HepG2 (cell line): ENCODE data around the gene BICRAL. TPM values are rescaled to one million over a fixed set of nuclear protein-coding genes. Genes with fewer than 3 reads are reported as not detected.
A peak's percentile ranks its signal among the peaks of the same experiment; 100 is the strongest.

Experiments
- GPN1 ChIP-seq: sonication (generic); formaldehyde crosslinking; IDR thresholded peaks from 2 replicates; pipeline ENCODE4 v1.5.1; 2020; ENCODE audit warnings: missing genetic modification reagents, borderline replicate concordance
- HOXA7 ChIP-seq: sonication (generic); formaldehyde crosslinking; IDR thresholded peaks from 2 replicates; pipeline ENCODE4 v1.8.1; 2022; ENCODE audit warnings: mild to moderate bottlenecking, missing genetic modification reagents, moderate library complexity
- IRF2 ChIP-seq: IDR thresholded peaks from 2 replicates; pipeline ENCODE4 v1.6.1; 2018; ENCODE audit warnings: missing genetic modification reagents, missing compliant biosample characterization
- MAFK ChIP-seq, 2 experiments: IDR thresholded peaks in 1 of 2; conservative IDR thresholded peaks in 1 of 2; 2 replicates each; pipeline ENCODE4 v1.6.1; 2011; ENCODE audit warnings: improper control_type of control experiment in 2 of 2, low read length in 2 of 2
- NR2C2 ChIP-seq: sonication (generic); formaldehyde crosslinking; IDR thresholded peaks from 2 replicates; pipeline ENCODE4 v1.4.0; 2020; ENCODE audit warnings: missing genetic modification reagents, mild to moderate bottlenecking, moderate library complexity, borderline replicate concordance
- NR2F2 ChIP-seq: IDR thresholded peaks from 2 replicates; pipeline ENCODE4 v1.6.1; 2012; ENCODE audit warnings: low read depth, inconsistent platforms, borderline replicate concordance
- POLR2A ChIP-seq, 2 experiments: IDR thresholded peaks; 2 replicates each; pipeline ENCODE4 v1.6.1; 2011; ENCODE audit warnings: low read depth in 2 of 2, low read length in 2 of 2, mild to moderate bottlenecking in 1 of 2, moderate library complexity in 1 of 2; ENCODE audit not compliant: insufficient read depth in 1 of 2
- PRPF4 ChIP-seq: fragments of 200-400 bp; formaldehyde crosslinking; IDR thresholded peaks from 2 replicates; pipeline ENCODE4 v1.6.1; 2016; ENCODE audit warnings: low read length, low read depth; ENCODE audit not compliant: poor library complexity, severe bottlenecking
- RARG ChIP-seq: sonication (generic); formaldehyde crosslinking; IDR thresholded peaks from 2 replicates; pipeline ENCODE4 v1.4.0; 2020; ENCODE audit warnings: low read depth, mild to moderate bottlenecking, missing genetic modification reagents
- RCOR2 ChIP-seq: IDR thresholded peaks from 2 replicates; pipeline ENCODE4 v1.6.1; 2016; ENCODE audit warnings: missing biosample characterization, missing genetic modification reagents
- TEAD3 ChIP-seq: optimal IDR thresholded peaks from 2 replicates; pipeline ENCODE3; 2016; ENCODE audit warnings: borderline replicate concordance
- TRAFD1 ChIP-seq: sonication (generic); formaldehyde crosslinking; IDR thresholded peaks from 2 replicates; pipeline ENCODE4 v1.5.1; 2020; ENCODE audit warnings: missing genetic modification reagents, mild to moderate bottlenecking, borderline replicate concordance
- ZBTB38 ChIP-seq: sonication (generic); formaldehyde crosslinking; IDR thresholded peaks from 2 replicates; pipeline ENCODE4 v1.5.1; 2020; ENCODE audit warnings: mild to moderate bottlenecking, missing genetic modification reagents
- ZBTB39 ChIP-seq: sonication (generic); formaldehyde crosslinking; IDR thresholded peaks from 2 replicates; pipeline ENCODE4 v1.5.0; 2020; ENCODE audit warnings: missing genetic modification reagents
- ZNF121 ChIP-seq: sonication (generic); formaldehyde crosslinking; IDR thresholded peaks from 2 replicates; pipeline ENCODE4 v1.5.0; 2020; ENCODE audit warnings: mild to moderate bottlenecking, missing genetic modification reagents
- ZNF256 ChIP-seq: sonication (generic); formaldehyde crosslinking; conservative IDR thresholded peaks from 2 replicates; pipeline ENCODE4 v1.4.0; 2020; ENCODE audit warnings: missing genetic modification reagents
- ZNF30 ChIP-seq: sonication (generic); formaldehyde crosslinking; IDR thresholded peaks from 2 replicates; pipeline ENCODE4 v1.5.0; 2020; ENCODE audit warnings: mild to moderate bottlenecking, missing genetic modification reagents
- ZNF33B ChIP-seq: sonication (generic); formaldehyde crosslinking; IDR thresholded peaks from 2 replicates; pipeline ENCODE4 v1.5.1; 2020; ENCODE audit warnings: mild to moderate bottlenecking, missing genetic modification reagents
- ZNF563 ChIP-seq: sonication (generic); formaldehyde crosslinking; IDR thresholded peaks from 2 replicates; pipeline ENCODE4 v1.8.0; 2022; ENCODE audit warnings: mild to moderate bottlenecking, moderate library complexity, missing genetic modification reagents
- ZNF569 ChIP-seq: sonication (generic); formaldehyde crosslinking; IDR thresholded peaks from 2 replicates; pipeline ENCODE4 v1.5.0; 2020; ENCODE audit warnings: mild to moderate bottlenecking, missing genetic modification reagents, moderate library complexity, borderline replicate concordance
- ZNF709 ChIP-seq: sonication (generic); formaldehyde crosslinking; IDR thresholded peaks from 2 replicates; pipeline ENCODE4 v1.5.0; 2020; ENCODE audit warnings: mild to moderate bottlenecking, missing genetic modification reagents
- ZNF816 ChIP-seq: sonication (generic); formaldehyde crosslinking; IDR thresholded peaks from 2 replicates; pipeline ENCODE4 v1.8.0; 2022; ENCODE audit warnings: missing genetic modification reagents, mild to moderate bottlenecking, borderline replicate concordance
- polyA plus RNA-seq, 8 experiments: library from polyadenylated mRNA; depleted of rRNA in 3 of 8; stranded (reverse) in 7 of 8; unstranded in 1 of 8; fragments of >200 nt; fragmentation: Illumina TruSeq in 4 of 8; extraction: Trizol in 4 of 8; gene quantifications; 2 replicates each; pipeline versions ENCODE4 v1.2.1 to v1.2.3, GENCODE V29; 2011 to 2016; ENCODE audit warnings: low read depth in 4 of 8, missing spikeins in 1 of 8, mixed read lengths in 1 of 8; ENCODE audit not compliant: insufficient read depth in 1 of 8
- total RNA-seq, 5 experiments: library from RNA; depleted of rRNA; stranded (reverse); fragments of >200 nt; fragmentation: Illumina TruSeq; extraction: Trizol; gene quantifications; 2 replicates each; pipeline ENCODE4 v1.2.3, GENCODE V29; 2016; ENCODE audit warnings: low read depth in 1 of 5
- TF ChIP-seq, protein P1 (sequence below): sonication (generic); formaldehyde crosslinking; IDR thresholded peaks from 2 replicates; pipeline ENCODE4 v1.4.0; 2020; ENCODE audit warnings: missing genetic modification reagents
- TF ChIP-seq, protein P2 (sequence below): sonication (generic); formaldehyde crosslinking; IDR thresholded peaks from 2 replicates; pipeline ENCODE4 v1.8.0; 2022; ENCODE audit warnings: mild to moderate bottlenecking, missing genetic modification reagents, moderate library complexity

The BICRAL gene
- total and polyA plus RNA-seq, 2 of the 13 experiments (the other 11 are each of a cell fraction or from before 2014, with no cell fraction given) = 5.0 to 13.5 TPM

DNA sequence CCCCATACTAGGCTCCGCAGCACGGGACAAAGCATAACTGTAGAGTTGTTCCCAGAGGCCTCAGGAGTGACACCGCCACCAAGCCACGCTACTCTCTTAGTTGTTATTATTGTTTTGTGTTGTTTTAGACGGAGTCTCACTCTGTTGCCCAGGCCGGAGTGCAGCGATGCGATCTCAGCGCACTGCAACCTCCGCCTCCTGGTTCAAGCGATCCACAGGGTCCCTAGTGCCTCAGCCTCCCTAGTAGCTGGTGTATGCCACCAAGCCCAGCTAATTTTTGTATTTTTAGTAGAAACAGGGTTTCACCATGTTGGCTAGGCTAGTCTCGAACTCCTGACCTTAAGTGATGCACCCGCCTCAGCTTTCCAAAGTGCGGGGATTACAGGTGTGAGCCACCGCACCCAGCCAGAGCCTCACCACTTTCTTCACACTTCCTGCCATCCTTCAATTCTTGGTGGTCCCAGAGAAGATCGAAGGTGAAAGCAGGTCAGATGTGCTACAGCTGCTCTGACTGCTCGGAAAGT lies 109.4 kb downstream of the BICRAL start (continued):
- TF ChIP-seq NR2C2 (CRISPR knock-in tag) = no peak
- TF ChIP-seq TEAD3 (CRISPR knock-in tag) = peak; percentile 9
- no peak for TF ChIP-seq NR2F2
- TF ChIP-seq, protein P1, sequence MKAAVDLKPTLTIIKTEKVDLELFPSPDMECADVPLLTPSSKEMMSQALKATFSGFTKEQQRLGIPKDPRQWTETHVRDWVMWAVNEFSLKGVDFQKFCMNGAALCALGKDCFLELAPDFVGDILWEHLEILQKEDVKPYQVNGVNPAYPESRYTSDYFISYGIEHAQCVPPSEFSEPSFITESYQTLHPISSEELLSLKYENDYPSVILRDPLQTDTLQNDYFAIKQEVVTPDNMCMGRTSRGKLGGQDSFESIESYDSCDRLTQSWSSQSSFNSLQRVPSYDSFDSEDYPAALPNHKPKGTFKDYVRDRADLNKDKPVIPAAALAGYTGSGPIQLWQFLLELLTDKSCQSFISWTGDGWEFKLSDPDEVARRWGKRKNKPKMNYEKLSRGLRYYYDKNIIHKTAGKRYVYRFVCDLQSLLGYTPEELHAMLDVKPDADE (CRISPR knock-in tag) = no peak
- no peak for TF ChIP-seq ZNF709 (CRISPR knock-in tag)
- TF ChIP-seq RCOR2 (CRISPR knock-in tag) = 0 out of 2 replicates have a peak, but pooled peaks have one; percentile 8
- TF ChIP-seq ZBTB38 = peak; percentile 94
- TF ChIP-seq ZNF30 = 0 out of 2 replicates have a peak, but pooled peaks have one; percentile 69
- TF ChIP-seq POLR2A (IDR thresholded peaks at IDR 0.05; ENCODE audit: insufficient read depth in 1 of 2, low read depth in 2 of 2, low read length in 2 of 2) = no peak
- TF ChIP-seq IRF2 (CRISPR knock-in tag) = peak; percentile 29; the same call in 1 of the 2 replicates
- no peak for TF ChIP-seq ZNF816 (CRISPR knock-in tag)
- TF ChIP-seq RARG (CRISPR knock-in tag) = no peak
- TF ChIP-seq PRPF4 = peak; percentile 37
- TF ChIP-seq ZNF569 (CRISPR knock-in tag) = 0 out of 2 replicates have a peak, but pooled peaks have one; percentile 2
- no peak for TF ChIP-seq GPN1 (CRISPR knock-in tag)
- TF ChIP-seq ZBTB39 (CRISPR knock-in tag) = 0 out of 2 replicates have a peak, but pooled peaks have one; percentile 56
- peak; percentile 62; the same call in 1 of the 2 replicates for TF ChIP-seq ZNF563 (CRISPR knock-in tag)
- TF ChIP-seq ZNF121 (CRISPR knock-in tag) = peak; percentile 75
- TF ChIP-seq ZNF33B (CRISPR knock-in tag) = 0 out of 2 replicates have a peak, but pooled peaks have one; percentile 18
- TF ChIP-seq MAFK (conservative IDR thresholded peaks at IDR 0.05 in 1 of 2, IDR thresholded peaks at IDR 0.05 in 1 of 2; ENCODE audit: low read length in 2 of 2) = no peak
- 0 out of 2 replicates have a peak, but pooled peaks have one; percentile 12 for TF ChIP-seq HOXA7 (CRISPR knock-in tag)
- TF ChIP-seq, protein P2, sequence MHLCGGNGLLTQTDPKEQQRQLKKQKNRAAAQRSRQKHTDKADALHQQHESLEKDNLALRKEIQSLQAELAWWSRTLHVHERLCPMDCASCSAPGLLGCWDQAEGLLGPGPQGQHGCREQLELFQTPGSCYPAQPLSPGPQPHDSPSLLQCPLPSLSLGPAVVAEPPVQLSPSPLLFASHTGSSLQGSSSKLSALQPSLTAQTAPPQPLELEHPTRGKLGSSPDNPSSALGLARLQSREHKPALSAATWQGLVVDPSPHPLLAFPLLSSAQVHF (CRISPR knock-in tag) = 0 out of 2 replicates have a peak, but pooled peaks have one; percentile 9
- TF ChIP-seq ZNF256 (CRISPR knock-in tag) = 0 out of 2 replicates have a peak, but pooled peaks have one; percentile 16
- TF ChIP-seq TRAFD1 = peak; percentile 77; the same call in 1 of the 2 replicates
